22Rv1 (cell line): Measurements from ENCODE around the gene PPEF1.

ENCODE experiments used
- ZFX ChIP-seq: fragments of 450-650 bp; IDR thresholded peaks from 2 replicates; pipeline ENCODE4 v1.6.1; 2017; ENCODE audit warnings: antibody characterized with exemption, borderline replicate concordance
- TF ChIP-seq, protein P1 (sequence below): fragments of 450-650 bp; IDR thresholded peaks from 2 replicates; pipeline ENCODE4 v1.5.1; 2017; ENCODE audit warnings: mild to moderate bottlenecking

DNA sequence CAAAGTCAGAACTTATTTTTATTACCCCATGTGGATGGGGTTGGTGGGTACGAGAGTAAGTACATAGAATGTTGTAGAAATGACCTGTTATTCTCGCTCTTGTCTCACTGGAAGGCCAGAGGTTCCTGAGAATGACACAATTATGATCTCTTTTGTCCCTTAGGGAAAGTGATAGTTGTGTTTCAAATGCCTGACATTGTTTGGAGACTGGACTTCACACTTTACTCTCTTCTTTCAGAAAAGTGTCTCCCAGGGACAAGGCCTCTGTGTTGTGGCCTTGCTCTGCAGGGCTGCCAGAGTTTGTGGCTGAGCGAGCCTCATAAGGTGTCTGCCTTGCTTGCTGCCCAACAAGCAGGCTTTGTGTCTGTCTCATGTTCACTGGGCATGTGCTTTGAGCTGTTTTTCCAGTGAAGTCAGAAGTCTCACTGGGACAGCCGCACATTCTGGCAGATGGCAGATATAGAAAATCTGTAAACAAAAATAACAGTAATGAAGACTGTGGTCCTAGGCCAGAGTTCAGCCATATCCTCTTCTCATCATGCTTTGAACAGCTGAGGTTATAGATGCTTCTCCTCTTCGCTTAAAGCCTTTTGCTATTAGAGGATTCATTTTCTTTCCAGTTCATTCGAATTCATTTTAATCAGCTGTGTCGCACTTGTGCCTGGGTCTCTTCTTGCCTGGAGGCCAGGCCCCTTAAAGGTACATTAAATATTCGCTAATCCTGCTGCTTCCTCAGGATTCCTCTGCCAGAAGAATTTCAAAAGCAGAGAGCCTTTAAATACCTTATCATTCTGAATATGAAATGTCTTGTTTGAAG, 14.4 kb downstream of the PPEF1 start:
- TF ChIP-seq, protein P1, sequence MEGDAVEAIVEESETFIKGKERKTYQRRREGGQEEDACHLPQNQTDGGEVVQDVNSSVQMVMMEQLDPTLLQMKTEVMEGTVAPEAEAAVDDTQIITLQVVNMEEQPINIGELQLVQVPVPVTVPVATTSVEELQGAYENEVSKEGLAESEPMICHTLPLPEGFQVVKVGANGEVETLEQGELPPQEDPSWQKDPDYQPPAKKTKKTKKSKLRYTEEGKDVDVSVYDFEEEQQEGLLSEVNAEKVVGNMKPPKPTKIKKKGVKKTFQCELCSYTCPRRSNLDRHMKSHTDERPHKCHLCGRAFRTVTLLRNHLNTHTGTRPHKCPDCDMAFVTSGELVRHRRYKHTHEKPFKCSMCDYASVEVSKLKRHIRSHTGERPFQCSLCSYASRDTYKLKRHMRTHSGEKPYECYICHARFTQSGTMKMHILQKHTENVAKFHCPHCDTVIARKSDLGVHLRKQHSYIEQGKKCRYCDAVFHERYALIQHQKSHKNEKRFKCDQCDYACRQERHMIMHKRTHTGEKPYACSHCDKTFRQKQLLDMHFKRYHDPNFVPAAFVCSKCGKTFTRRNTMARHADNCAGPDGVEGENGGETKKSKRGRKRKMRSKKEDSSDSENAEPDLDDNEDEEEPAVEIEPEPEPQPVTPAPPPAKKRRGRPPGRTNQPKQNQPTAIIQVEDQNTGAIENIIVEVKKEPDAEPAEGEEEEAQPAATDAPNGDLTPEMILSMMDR: no peak
- no peak for TF ChIP-seq ZFX
